KOPT-K1 (cell line): ENCODE data around the gene MGAT4B.

Experiments
- H3K27ac ChIP-seq: fragments of 200-600 bp; sonication (generic); 2 replicates; pipeline ENCODE4 v1.5.1; 2016; ENCODE audit warnings: antibody characterized with exemption, mild to moderate bottlenecking, low read depth, low read length; ENCODE audit not compliant: poor library complexity, severe bottlenecking
- H3K36me3 ChIP-seq: fragments of 200-600 bp; sonication (generic); 2 replicates; pipeline ENCODE4 v1.5.1; 2017; ENCODE audit warnings: antibody characterized with exemption, mild to moderate bottlenecking, low read length, moderate library complexity; ENCODE audit not compliant: insufficient read depth
- H3K9me3 ChIP-seq: fragments of 200-600 bp; sonication (generic); 2 replicates; pipeline ENCODE4 v1.5.1; 2017; ENCODE audit warnings: antibody characterized with exemption, low read length, mild to moderate bottlenecking; ENCODE audit not compliant: insufficient read depth, poor library complexity, severe bottlenecking

MGAT4B gene

DNA sequence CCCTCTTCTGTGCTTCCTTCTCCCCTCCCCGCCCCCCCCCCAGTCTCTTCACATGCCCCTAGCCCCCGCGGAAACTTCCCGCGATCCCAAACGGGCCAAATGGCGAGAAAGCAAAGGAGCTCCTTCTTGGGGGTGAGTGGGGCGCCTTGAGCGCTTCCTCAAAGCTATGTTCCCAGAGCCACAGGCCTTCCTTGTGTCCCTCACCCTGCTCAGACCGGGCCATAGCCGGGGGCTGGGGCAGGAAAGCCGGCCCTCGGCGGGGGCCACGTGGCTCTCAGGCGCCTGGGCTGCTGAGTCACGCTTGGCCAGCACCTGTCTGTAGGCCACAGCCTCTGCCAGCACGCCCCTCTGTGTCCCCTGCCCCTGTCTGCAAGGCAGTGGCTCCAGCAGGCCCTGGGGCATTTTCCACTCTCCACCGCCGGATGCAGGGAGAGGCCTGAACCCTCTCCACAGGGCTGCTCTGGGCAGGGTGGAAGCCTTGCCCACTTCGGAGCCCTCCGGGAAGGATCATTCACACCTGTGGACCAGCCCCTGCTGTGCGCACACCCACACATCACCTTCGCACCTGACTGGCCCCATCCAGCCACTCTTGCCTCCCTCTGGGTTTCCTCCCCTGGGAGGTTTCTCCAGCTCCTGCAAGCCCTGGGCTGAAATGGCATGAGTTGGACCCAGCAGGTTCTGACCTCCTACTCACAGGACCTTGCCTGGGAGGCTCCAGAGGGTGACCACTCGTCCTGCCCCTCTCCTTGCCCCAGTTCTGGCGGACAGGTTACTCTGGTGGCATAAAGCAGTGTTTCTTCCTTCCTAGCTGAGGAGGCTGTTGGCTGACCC is 12.8 kb upstream of the MGAT4B start:
- H3K27ac ChIP-seq, result no peak overlapping the region

GRCh38 chr5:179818746-179819295 is 12.2 kb upstream of the MGAT4B start:
- H3K36me3 ChIP-seq, result peaks cover 12% of the 10 kb centered on the region
- H3K9me3 ChIP-seq, result no peaks in the 10 kb centered on the region
- H3K27ac ChIP-seq, result no peak overlapping the region

More for the DNA sequence above, 12.8 kb upstream of the MGAT4B start:
- H3K9me3 ChIP-seq, result no peaks in the 10 kb centered on the region
- H3K36me3 ChIP-seq, result peaks cover 19% of the 10 kb centered on the region

- Histone ChIP-seq H3K36me3 (peaks cover 9% of the 10 kb centered on the region; the same call in 1 of the 2 replicates), H3K27ac (no peak overlapping the region), H3K9me3 (no peaks in the 10 kb centered on the region)
Observed at GRCh38 chr5:179817890-179818745, 11.5 kb upstream of the MGAT4B start.

DNA sequence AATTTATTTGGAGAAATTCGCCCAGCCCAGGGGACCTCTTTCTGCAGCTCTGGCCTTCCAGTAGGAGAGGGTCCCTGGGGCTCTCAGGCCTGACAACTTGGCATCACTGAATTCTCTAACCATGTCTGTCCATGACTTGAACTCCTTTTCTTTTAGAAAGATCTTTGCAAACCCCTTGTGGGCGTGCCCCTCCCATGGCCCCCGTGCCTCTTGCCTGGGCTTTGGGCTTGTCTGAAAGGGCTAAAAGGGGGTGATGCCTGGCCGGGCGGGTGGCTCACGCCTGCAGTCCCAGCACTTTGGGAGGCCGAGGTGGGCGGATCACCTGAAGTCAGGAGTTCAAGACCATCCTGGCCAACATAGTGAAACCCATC is 10.8 kb upstream of the MGAT4B start:
- no peak overlapping the region for H3K27ac ChIP-seq
- H3K36me3 ChIP-seq, result peaks cover 5% of the 10 kb centered on the region; the same call in 1 of the 2 replicates
- no peaks in the 10 kb centered on the region for H3K9me3 ChIP-seq

DNA sequence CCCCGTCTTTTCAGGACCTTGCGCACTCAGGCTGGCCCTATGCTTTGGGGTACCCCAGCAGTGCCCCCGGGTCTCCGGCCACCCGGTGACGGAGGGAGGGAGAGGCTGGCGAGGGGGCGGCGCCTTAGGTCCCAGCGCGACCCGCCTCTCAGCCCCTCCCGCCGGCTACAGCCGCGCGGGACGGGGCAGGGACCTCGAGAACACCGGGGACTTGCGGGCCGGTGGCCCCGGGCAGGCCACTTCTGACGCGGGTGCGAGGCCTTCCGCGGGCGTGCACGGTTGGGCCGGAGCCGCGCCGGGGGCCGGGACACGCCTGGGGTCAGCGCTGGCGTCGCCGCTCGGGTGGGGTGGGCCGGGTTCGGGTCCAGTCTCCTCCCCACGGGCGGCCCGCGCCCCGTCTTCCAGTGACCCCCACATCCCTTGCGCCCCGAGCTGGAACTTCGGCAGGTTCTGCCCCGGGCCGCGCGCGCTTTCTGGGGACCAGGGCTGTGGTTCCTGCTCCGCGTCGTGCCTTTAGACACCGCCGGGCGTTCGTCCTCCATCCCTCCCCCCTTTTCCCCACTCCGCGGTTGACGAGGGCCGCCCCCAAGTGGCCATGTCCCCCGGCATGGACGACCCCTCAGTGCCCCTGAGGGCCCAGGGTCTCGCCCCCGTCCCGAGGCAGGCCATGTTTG is 10.3 kb upstream of the MGAT4B start:
- H3K36me3 ChIP-seq, result peaks cover 5% of the 10 kb centered on the region; the same call in 1 of the 2 replicates
- no peak overlapping the region for H3K27ac ChIP-seq
- H3K9me3 ChIP-seq, result no peaks in the 10 kb centered on the region

GRCh38 chr5:179816401-179816795 is 9.7 kb upstream of the MGAT4B start:
- peaks cover 5% of the 10 kb centered on the region; the same call in 1 of the 2 replicates for H3K36me3 ChIP-seq
- H3K27ac ChIP-seq, result no peak overlapping the region
- no peaks in the 10 kb centered on the region for H3K9me3 ChIP-seq

GRCh38 chr5:179815491-179816249 is 9.0 kb upstream of the MGAT4B start:
- peaks cover 5% of the 10 kb centered on the region; the same call in 1 of the 2 replicates for H3K36me3 ChIP-seq
- no peaks in the 10 kb centered on the region for H3K9me3 ChIP-seq
- no peak overlapping the region for H3K27ac ChIP-seq

DNA sequence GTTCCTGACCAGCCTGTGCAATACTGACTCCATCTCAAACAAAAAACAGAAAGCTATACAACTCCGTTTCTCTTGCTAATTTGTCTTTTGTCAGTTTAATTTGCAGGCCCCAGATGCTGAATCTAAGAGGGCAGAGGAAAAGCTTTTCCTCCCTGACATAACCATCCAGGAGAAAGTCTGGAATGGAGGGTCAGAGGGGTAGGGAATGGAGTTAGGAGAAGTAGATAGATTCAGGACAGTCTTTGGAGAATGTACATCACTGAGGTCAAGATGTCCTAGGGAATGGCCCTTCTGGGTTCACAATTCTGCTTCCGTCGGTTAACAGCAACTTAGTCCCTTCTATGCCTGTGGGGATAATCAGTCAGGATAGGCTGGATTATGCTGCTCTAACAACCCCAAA is 7.4 kb upstream of the MGAT4B start:
- Histone ChIP-seq H3K36me3 (peaks cover 5% of the 10 kb centered on the region; the same call in 1 of the 2 replicates), H3K27ac (no peak overlapping the region), H3K9me3 (no peaks in the 10 kb centered on the region)

- Histone ChIP-seq H3K27ac (no peak overlapping the region), H3K36me3 (peaks cover 5% of the 10 kb centered on the region; the same call in 1 of the 2 replicates), H3K9me3 (no peaks in the 10 kb centered on the region)
Observed at GRCh38 chr5:179812997-179813607, 6.4 kb upstream of the MGAT4B start.

DNA sequence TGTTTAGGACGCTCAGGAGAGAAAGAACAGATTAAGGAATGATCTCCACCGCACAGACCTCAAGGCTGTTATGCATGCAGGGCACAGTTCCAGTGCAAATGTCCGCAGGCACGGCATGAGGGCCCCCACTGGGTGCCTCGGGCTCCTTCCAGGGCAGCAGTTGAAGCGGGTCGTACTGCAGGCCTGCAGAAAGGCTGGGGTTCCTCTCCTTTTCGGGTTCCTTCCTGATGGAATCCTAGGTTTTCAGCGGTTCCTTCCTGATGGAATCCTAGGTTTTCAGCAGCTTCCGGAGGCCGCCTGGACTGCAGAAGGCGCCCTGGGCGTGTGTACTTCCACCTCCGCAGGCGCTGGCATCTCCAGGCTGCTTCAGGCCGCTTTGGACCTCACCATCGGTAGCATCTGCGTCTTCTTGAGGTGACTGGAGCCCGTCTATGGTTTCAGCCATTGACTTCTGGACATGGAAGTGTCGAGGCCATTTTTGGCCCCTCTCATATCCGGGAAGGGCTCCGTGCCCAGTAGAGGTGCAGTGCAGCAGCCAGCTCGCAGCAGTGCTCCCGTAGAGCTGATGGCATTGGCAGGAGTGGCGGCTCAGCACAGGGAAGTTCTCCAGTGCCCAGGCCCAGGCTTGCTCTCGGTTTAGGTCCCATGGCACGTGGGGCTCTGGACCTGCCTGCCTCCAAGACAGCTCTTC is 5.6 kb upstream of the MGAT4B start:
- H3K9me3 ChIP-seq, result no peaks in the 10 kb centered on the region
- H3K27ac ChIP-seq, result no peak overlapping the region
- H3K36me3 ChIP-seq, result peaks cover 5% of the 10 kb centered on the region; the same call in 1 of the 2 replicates

GRCh38 chr5:179805529-179806249 is 977 bp downstream of the MGAT4B start:
- Histone ChIP-seq H3K9me3 (no peaks in the 10 kb centered on the region), H3K27ac (peak overlapping the region; percentile 52), H3K36me3 (peaks cover 2% of the 10 kb centered on the region; the same call in 1 of the 2 replicates)

- Histone ChIP-seq H3K27ac (peak overlapping the region; percentile 54), H3K36me3 (peaks cover 7% of the 10 kb centered on the region; the same call in 1 of the 2 replicates), H3K9me3 (no peaks in the 10 kb centered on the region)
Observed at GRCh38 chr5:179805070-179805528, 1.6 kb downstream of the MGAT4B start.

DNA sequence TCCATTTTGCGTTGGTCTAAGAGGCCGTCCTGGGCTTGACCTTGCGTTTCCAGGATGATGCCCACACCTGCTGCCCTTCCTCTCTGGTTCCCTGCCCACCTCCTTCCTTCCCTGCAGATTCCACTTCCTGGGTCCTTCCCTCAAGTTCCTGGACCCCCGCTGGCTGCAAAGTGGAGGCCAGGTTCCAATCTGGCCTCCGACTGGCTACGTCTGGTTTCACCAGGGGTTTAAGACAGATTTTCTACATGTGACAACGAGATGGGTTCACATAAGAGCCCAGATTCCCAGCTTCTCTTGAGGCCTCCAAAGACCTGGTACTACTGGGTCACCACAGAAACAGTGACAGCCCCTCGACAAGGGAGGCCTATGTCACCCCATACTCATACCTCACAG is 2.1 kb downstream of the MGAT4B start:
- peaks cover 11% of the 10 kb centered on the region; the same call in 1 of the 2 replicates for H3K36me3 ChIP-seq
- peak overlapping the region; percentile 54 for H3K27ac ChIP-seq
- no peaks in the 10 kb centered on the region for H3K9me3 ChIP-seq
